K562 (cell line): ENCODE measurements around the gene ASIC3. TPM values are rescaled to one million over a fixed set of nuclear protein-coding genes. Genes with fewer than 3 reads are reported as not detected.

ENCODE experiments used
- ATAC-seq: fragments of 200-7000 bp; cut with Tn5 transposase; 3 replicates; pipeline ENCODE4 v1.9.1; 2020; ENCODE audit warnings: moderate library complexity
- BruUV-seq: library from RNA; stranded (reverse); fragments of 400-500 nt; replicated peaks from 2 replicates; lab custom pipeline; 2021; lab: Mats Ljungman, UMichigan
- CTCF ChIA-PET: fragments of 300-600 bp; formaldehyde crosslinking; extraction: SDS; loops from one replicate; lab custom pipeline; 2021; ENCODE audit warnings: low intra/inter-chr PET ratio; lab: Yijun Ruan, JAX
- POLR2A ChIA-PET: fragments of 300-600, 350-650 bp; sonication (Branson Sonifier 250); formaldehyde crosslinking; extraction: SDS; loops from one replicate; lab custom pipeline; 2021; ENCODE audit warnings: antibody characterized with exemption, inconsistent platforms; lab: Yijun Ruan, JAX
- DNase-seq, 4 experiments: peaks; one replicate each; pipeline versions ENCODE4 v3.0.0 to v3.0.0-alpha.2; 2011 to 2018; ENCODE audit warnings: low spot score in 3 of 4, mixed read lengths in 3 of 4; ENCODE audit errors: extremely low read depth in 1 of 4
- FAIRE-seq: peaks from 2 replicates; lab custom pipeline; 2011; peaks lifted over from hg19 to GRCh38; lab: Jason Lieb, UNC
- H2AFZ ChIP-seq: 2 replicates; pipeline ENCODE4 v1.6.0; 2011; ENCODE audit warnings: low read depth, low read length, control low read depth, inconsistent platforms
- H3K27ac ChIP-seq: fragments of 200-600 bp; 3 replicates; pipeline ENCODE4 v1.8.0; 2011; ENCODE audit warnings: low read depth, mild to moderate bottlenecking, control low read depth, inconsistent platforms, low read length, moderate library complexity, mixed read lengths; ENCODE audit errors: extremely low read depth
- H3K27me3 ChIP-seq, 2 experiments: fragments of 300-600 bp in 1 of 2; 2 replicates in 1 of 2; 3 replicates in 1 of 2; pipeline versions ENCODE4 v1.6.0 to v1.8.0; 2011; ENCODE audit warnings: inconsistent platforms in 2 of 2, low read length in 2 of 2, mild to moderate bottlenecking in 1 of 2, mixed read lengths in 1 of 2, moderate library complexity in 1 of 2; ENCODE audit not compliant: control insufficient read depth in 2 of 2, insufficient read depth in 2 of 2
- H3K36me3 ChIP-seq: fragments of 300-600 bp; 3 replicates; pipeline ENCODE4 v1.8.0; 2011; ENCODE audit warnings: mild to moderate bottlenecking, low read length, inconsistent platforms; ENCODE audit not compliant: control insufficient read depth, insufficient read depth
- H3K4me1 ChIP-seq, 2 experiments: fragments of 200-600 bp in 1 of 2; replicated peaks in 1 of 2; 2 replicates in 1 of 2; 3 replicates in 1 of 2; pipeline versions ENCODE4 v1.5.1 to v1.8.0; 2011; ENCODE audit warnings: inconsistent platforms in 2 of 2, low read length in 2 of 2, mild to moderate bottlenecking in 1 of 2, mixed read lengths in 1 of 2, moderate library complexity in 1 of 2; ENCODE audit not compliant: control insufficient read depth in 2 of 2, insufficient read depth in 2 of 2
- H3K4me2 ChIP-seq: 2 replicates; pipeline ENCODE4 v1.6.1; 2011; ENCODE audit warnings: low read length, control low read depth, inconsistent platforms, mixed read lengths; ENCODE audit not compliant: insufficient read depth
- H3K4me3 ChIP-seq: fragments of 200-600 bp; sonication (generic), shearing (Covaris generic); 2 replicates; pipeline ENCODE4 v1.5.1; 2016; ENCODE audit warnings: control low read depth, inconsistent platforms
- H3K79me2 ChIP-seq: fragments of 200-600 bp; 3 replicates; pipeline ENCODE4 v1.8.0; 2011; ENCODE audit warnings: low read length, inconsistent platforms; ENCODE audit not compliant: control insufficient read depth, insufficient read depth
- H3K9ac ChIP-seq, 2 experiments: 2 replicates each; pipeline versions ENCODE4 v1.6.0 to v1.6.1; 2011; ENCODE audit warnings: low read depth in 2 of 2, low read length in 2 of 2, control low read depth in 1 of 2, inconsistent platforms in 1 of 2, mild to moderate bottlenecking in 1 of 2, mixed read lengths in 1 of 2; ENCODE audit not compliant: insufficient read depth in 1 of 2
- H3K9me1 ChIP-seq: one replicate; pipeline ENCODE4 v1.6.0; 2011; ENCODE audit warnings: inconsistent platforms, mild to moderate bottlenecking, low read length, moderate library complexity; ENCODE audit not compliant: control insufficient read depth, insufficient read depth
- H3K9me3 ChIP-seq: replicated peaks from 2 replicates; pipeline ENCODE4 v1.5.1; 2011; ENCODE audit warnings: low read depth, low read length, inconsistent platforms; ENCODE audit not compliant: control insufficient read depth, insufficient read depth
- H4K20me1 ChIP-seq: replicated peaks from 2 replicates; pipeline ENCODE4 v1.6.1; 2011; ENCODE audit warnings: low read length, inconsistent platforms, mixed read lengths; ENCODE audit not compliant: control insufficient read depth, insufficient read depth
- ARID1B ChIP-seq: fragments of 450-650 bp; IDR thresholded peaks from 2 replicates; pipeline ENCODE4 v1.6.1; 2016; ENCODE audit warnings: antibody characterized with exemption, mild to moderate bottlenecking, inconsistent platforms
- GATAD2B ChIP-seq: fragments of 450-650 bp; IDR thresholded peaks from 2 replicates; pipeline ENCODE4 v1.6.1; 2017; ENCODE audit warnings: mild to moderate bottlenecking, borderline replicate concordance
- LARP7 ChIP-seq: fragments of 450-650 bp; IDR thresholded peaks from 2 replicates; pipeline ENCODE4 v1.6.1; 2016
- RAD21 ChIP-seq, 2 experiments: fragments of 250-450 bp in 1 of 2; fragments of 450-650 bp in 1 of 2; sonication (Bioruptor Pico) in 1 of 2; formaldehyde crosslinking in 1 of 2; IDR thresholded peaks in 1 of 2; conservative IDR thresholded peaks in 1 of 2; 2 replicates each; pipeline versions ENCODE4 v1.4.0 to v1.8.0; 2020 to 2022; ENCODE audit warnings: mild to moderate bottlenecking in 2 of 2, moderate library complexity in 1 of 2
- SMAD3 ChIP-seq: fragments of 450-650 bp; formaldehyde crosslinking; conservative IDR thresholded peaks from 2 replicates; pipeline ENCODE4 v1.4.0; 2020; ENCODE audit warnings: mild to moderate bottlenecking
- SMARCE1 ChIP-seq: fragments of 450-650 bp; IDR thresholded peaks from 2 replicates; pipeline ENCODE4 v1.7.1; 2016; ENCODE audit warnings: mild to moderate bottlenecking
- STAT5B ChIP-seq: fragments of 250-450 bp; sonication (Bioruptor Pico); IDR thresholded peaks from 2 replicates; pipeline ENCODE4 v1.8.0; 2021; ENCODE audit warnings: mild to moderate bottlenecking, inconsistent platforms
- TBP ChIP-seq: optimal IDR thresholded peaks from 2 replicates; pipeline ENCODE3; 2011; ENCODE audit warnings: low read depth, low read length, improper control_type of control experiment
- TFAP4 ChIP-seq: sonication (generic); formaldehyde crosslinking; IDR thresholded peaks from 2 replicates; pipeline ENCODE4 v1.8.0; 2022; ENCODE audit warnings: missing genetic modification reagents, mild to moderate bottlenecking, moderate library complexity, borderline replicate concordance
- ZNF121 ChIP-seq: sonication (generic); formaldehyde crosslinking; conservative IDR thresholded peaks from 2 replicates; pipeline ENCODE4 v1.8.0; 2022; ENCODE audit warnings: missing genetic modification reagents
- ZNF239 ChIP-seq: fragments of 250-450 bp; sonication (Bioruptor Pico); IDR thresholded peaks from 2 replicates; pipeline ENCODE4 v1.4.0; 2020; ENCODE audit warnings: mild to moderate bottlenecking
- ZNF3 ChIP-seq: fragments of 250-450 bp; sonication (Bioruptor Pico); IDR thresholded peaks from 2 replicates; pipeline ENCODE4 v1.5.0; 2021; ENCODE audit warnings: mild to moderate bottlenecking, moderate library complexity
- ZNF384 ChIP-seq: IDR thresholded peaks from 2 replicates; pipeline ENCODE4 v1.6.1; 2012; ENCODE audit warnings: low read depth, low read length, improper control_type of control experiment
- WGBS: fragments of 100-300 bp; shearing (Covaris generic); methylation state at CpG from one replicate; pipeline ENCODE4 v1.1.6; 2016; ENCODE audit warnings: low coverage, mixed read lengths; ENCODE audit not compliant: insufficient coverage; ENCODE audit errors: missing lambda C conversion rate; 5-methylcytosine and 5-hydroxymethylcytosine counted together
- in situ Hi-C: fragments of 300-500 bp; cut with MboI; formaldehyde crosslinking; loops from 4 replicates; pipeline ENCODE4 v1.15.0; 2018; ENCODE audit warnings: inconsistent platforms, mixed read lengths
- intact Hi-C: fragments of 100-400 bp; cut with micrococcal nuclease; formaldehyde crosslinking; loops from 2 replicates; pipeline ENCODE4 v1.14.2; 2022
- polyA plus RNA-seq, 8 experiments: library from polyadenylated mRNA; depleted of rRNA in 4 of 8; stranded (reverse) in 5 of 8; unstranded in 3 of 8; fragments of >200 nt; fragmentation: Nextera tagmentation in 2 of 8; fragmentation: Illumina TruSeq in 1 of 8; extraction: Ambion mirVana in 2 of 8; extraction: Trizol in 1 of 8; gene quantifications; 2 replicates each; pipeline versions ENCODE4 v1.2.1 to v1.2.3, GENCODE V29; 2011 to 2014; ENCODE audit warnings: inconsistent platforms in 1 of 8, missing spikeins in 1 of 8
- total RNA-seq, 7 experiments: library from RNA; depleted of rRNA in 6 of 7; stranded (reverse); fragments of >200 nt in 6 of 7; fragmentation: Illumina TruSeq in 2 of 7; extraction: Trizol in 2 of 7; gene quantifications; 2 replicates each; pipeline versions ENCODE4 v1.2.1 to v1.2.3, GENCODE V29; 2011 to 2021; ENCODE audit warnings: low replicate concordance in 1 of 7
- TF ChIP-seq, protein P1 (sequence below): sonication (generic); formaldehyde crosslinking; IDR thresholded peaks from 2 replicates; pipeline ENCODE4 v1.8.1; 2023; ENCODE audit warnings: mild to moderate bottlenecking, missing genetic modification reagents, moderate library complexity
- TF ChIP-seq, protein P2 (sequence below): IDR thresholded peaks from 2 replicates; pipeline ENCODE4 v1.6.1; 2012; ENCODE audit warnings: low read depth, low read length, improper control_type of control experiment, borderline replicate concordance
- TF ChIP-seq, protein P3 (sequence below): fragments of 450-650 bp; IDR thresholded peaks from 2 replicates; pipeline ENCODE4 v1.6.1; 2014; ENCODE audit warnings: low read depth, mild to moderate bottlenecking, moderate library complexity, borderline replicate concordance

Gene ASIC3
- total and polyA plus RNA-seq, 9 of the 15 experiments (the other 6 are each of a cell fraction or from before 2014, with no cell fraction given), result 0.11 to 5.0 (median 0.87) TPM

DNA sequence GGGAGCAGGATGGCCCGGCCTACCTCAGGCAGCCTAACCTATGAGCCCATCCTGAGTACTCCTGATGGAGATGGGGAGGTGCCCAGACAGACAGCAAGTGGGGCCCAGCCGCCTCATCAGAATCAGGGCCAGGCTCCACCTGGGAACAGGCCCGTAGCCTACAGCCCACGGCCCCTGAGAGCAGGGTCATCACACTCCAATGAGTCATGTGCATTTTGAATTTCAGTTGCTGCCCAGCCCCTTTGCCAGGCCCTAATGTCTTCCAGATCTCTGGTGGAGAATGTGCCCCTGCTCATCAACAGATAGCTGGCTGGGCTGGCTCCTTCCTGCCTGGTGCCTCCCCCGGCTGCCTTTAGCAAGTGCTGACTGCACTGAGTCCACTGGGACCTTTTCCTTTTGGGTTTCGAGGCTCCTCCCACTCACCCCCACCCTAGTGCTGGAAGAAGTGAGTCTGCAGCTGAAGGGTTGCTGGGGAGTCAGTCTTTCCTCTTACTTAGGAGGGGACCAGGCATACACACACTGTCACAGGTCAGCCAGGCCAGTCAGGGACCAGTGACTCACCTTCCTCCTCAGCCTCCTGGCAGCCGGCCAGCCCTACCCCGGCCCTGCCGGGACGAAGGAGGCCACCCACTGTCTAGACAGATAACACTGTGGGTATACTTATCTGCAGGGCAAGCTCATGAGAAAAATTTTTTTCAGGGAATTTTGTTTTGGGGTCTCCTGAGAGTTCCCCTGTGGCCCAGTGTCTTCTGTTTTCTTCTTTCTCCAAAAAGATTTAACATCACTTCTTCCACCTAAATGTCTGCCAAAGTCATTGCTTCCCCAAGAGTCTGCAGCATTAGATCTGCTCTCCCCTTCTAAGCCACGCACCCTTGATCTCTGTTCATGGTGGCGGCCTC is 9.1 kb upstream of the ASIC3 start:
- Histone ChIP-seq H3K9ac (peak overlapping the region; percentile 22 to 83; a peak in 3 of 4 replicates), H3K27me3 (no peaks in the 10 kb centered on the region), H3K9me3 (no peaks in the 10 kb centered on the region), H3K27ac (peak overlapping the region; percentile 65), H2AFZ (no peak overlapping the region), H3K4me3 (no peak overlapping the region; the same call in 1 of the 2 replicates), H4K20me1 (peaks cover 10% of the 10 kb centered on the region), H3K79me2 (no peaks in the 10 kb centered on the region), H3K9me1 (peaks cover 13% of the 10 kb centered on the region), H3K36me3 (peaks cover 44% of the 10 kb centered on the region; the same call in 2 of the 3 replicates), H3K4me1 (peaks cover 24 to 73% of the 10 kb centered on the region in 2 experiments), H3K4me2 (peak overlapping the region; percentile 74)
- ChIA-PET CTCF (no interaction called here), POLR2A (interaction anchor here (0.7 to 3.8 kb wide), 9 partner anchors 10 to 44 kb away, joined by 3 to 23 read pairs (median 5); partner anchors contain the start of genes ABCB8, ASIC3, ATG9B and FASTK)
- in situ Hi-C loops, result no loop called here
- intact Hi-C loops, result loop anchor here (1.0 kb wide), 3 partner anchors 11 to 31 kb away; partner anchors contain the start of gene ABCB8
- FAIRE-seq (peak; percentile 100), ATAC-seq (peak; percentile 97), DNase-seq (peak; percentile 99 to 100 (median 99))
- no TSS peak for BruUV-seq
- 4% methylated on average over 12 of the region's 12 CpGs for WGBS
- TF ChIP-seq ZNF3 (no peak), RAD21 (CRISPR knock-in tag; conservative IDR thresholded peaks at IDR 0.05 in 1 of 2, IDR thresholded peaks at IDR 0.05 in 1 of 2) (peak in 1 of 2 experiments; percentile 28; a peak in 3 of 4 replicates), SMAD3 (0 out of 2 replicates have a peak, but pooled peaks have one; percentile 31), TFAP4 (CRISPR knock-in tag) (peak; percentile 94), SMARCE1 (peak; percentile 100), TBP (peak; percentile 71), ZNF239 (CRISPR knock-in tag) (no peak), GATAD2B (no peak; the same call in 1 of the 2 replicates), STAT5B (CRISPR knock-in tag) (no peak), ZNF384 (peak; percentile 77), ZNF121 (CRISPR knock-in tag) (peak; percentile 74), ARID1B (peak; percentile 99), LARP7 (no peak)
- TF ChIP-seq, protein P1, sequence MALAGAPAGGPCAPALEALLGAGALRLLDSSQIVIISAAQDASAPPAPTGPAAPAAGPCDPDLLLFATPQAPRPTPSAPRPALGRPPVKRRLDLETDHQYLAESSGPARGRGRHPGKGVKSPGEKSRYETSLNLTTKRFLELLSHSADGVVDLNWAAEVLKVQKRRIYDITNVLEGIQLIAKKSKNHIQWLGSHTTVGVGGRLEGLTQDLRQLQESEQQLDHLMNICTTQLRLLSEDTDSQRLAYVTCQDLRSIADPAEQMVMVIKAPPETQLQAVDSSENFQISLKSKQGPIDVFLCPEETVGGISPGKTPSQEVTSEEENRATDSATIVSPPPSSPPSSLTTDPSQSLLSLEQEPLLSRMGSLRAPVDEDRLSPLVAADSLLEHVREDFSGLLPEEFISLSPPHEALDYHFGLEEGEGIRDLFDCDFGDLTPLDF, result peak; percentile 56
- TF ChIP-seq, protein P2, sequence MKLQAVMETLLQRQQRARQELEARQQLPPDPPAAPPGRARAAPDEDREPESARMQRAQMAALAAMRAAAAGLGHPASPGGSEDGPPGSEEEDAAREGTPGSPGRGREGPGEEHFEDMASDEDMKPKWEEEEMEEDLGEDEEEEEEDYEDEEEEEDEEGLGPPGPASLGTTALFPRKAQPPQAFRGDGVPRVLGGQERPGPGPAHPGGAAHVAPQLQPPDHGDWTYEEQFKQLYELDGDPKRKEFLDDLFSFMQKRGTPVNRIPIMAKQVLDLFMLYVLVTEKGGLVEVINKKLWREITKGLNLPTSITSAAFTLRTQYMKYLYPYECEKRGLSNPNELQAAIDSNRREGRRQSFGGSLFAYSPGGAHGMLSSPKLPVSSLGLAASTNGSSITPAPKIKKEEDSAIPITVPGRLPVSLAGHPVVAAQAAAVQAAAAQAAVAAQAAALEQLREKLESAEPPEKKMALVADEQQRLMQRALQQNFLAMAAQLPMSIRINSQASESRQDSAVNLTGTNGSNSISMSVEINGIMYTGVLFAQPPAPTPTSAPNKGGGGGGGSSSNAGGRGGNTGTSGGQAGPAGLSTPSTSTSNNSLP, result peak; percentile 47; the same call in 1 of the 2 replicates
- TF ChIP-seq, protein P3, sequence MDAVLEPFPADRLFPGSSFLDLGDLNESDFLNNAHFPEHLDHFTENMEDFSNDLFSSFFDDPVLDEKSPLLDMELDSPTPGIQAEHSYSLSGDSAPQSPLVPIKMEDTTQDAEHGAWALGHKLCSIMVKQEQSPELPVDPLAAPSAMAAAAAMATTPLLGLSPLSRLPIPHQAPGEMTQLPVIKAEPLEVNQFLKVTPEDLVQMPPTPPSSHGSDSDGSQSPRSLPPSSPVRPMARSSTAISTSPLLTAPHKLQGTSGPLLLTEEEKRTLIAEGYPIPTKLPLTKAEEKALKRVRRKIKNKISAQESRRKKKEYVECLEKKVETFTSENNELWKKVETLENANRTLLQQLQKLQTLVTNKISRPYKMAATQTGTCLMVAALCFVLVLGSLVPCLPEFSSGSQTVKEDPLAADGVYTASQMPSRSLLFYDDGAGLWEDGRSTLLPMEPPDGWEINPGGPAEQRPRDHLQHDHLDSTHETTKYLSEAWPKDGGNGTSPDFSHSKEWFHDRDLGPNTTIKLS, result peak; percentile 60
